NT2/D1 (cell line): Measurements from ENCODE around the gene PPP1R17.

Experiments
- YY1 ChIP-seq: IDR thresholded peaks from 2 replicates; pipeline ENCODE4 v1.6.1; 2011; ENCODE audit not compliant: insufficient read length, insufficient read depth
- ZNF274 ChIP-seq: IDR thresholded peaks from 2 replicates; pipeline ENCODE4 v1.6.1; 2011; ENCODE audit warnings: mild to moderate bottlenecking, low read depth, low read length

- no peak for TF ChIP-seq ZNF274
- TF ChIP-seq YY1, result no peak
Observed at GRCh38 chr7:31646942-31647341, 40.1 kb upstream of the PPP1R17 start.
